ENCODE data around the gene HELT.
"Not testable (repeated sequence)": the region's sequence is repeated elsewhere in the genome, so short reads cannot be mapped to it uniquely, and the experiment has no call there.

The HELT gene

DNA sequence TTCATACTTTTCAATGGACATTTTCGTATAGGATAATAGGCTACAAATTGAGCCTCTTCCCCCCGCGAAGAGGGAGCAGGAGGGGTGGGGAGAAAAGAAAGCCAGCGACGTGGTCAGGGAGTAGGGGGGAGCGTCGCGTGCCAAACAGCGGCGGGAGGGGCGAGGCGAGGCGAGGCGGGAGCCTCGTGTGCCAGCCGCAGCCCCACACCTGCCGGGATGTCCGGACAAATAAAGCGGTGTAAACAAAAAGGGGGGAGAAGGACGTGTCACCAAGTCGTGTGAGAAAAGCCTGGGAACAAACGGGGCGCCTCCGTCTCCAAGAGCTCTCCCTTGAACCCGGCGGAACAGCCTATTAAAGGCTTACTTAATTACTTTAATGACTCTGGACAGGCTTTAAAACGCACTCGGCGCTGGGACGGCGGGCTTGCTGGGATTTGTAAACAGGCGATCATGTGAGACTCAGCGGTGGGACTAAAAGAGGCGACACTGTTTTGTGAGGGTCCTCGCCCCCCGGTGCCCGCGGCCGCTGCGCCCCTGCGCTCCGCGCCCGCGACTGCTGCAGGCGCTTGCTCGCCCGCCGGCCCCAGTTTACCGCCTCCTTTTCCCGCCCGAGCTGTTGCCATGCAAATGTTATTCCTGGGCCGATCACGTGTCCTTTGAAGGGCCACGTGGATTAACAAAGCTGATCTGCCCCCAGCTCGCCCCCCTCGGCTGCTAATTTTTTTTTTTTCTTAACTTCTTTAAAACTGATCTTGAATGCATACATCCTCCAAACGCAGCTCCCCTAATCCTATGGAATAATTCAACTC lies at the start of gene HELT:
TSS of gene HELT (plus strand) at position 527 of the 809 bp plus-strand sequence. CDS start 439 bp downstream, outside the sequence.
- no peak within 1 kb of the TSS for H3K27ac ChIP-seq (ENCODE audit: low read depth, low read length)
- H3K4me3 ChIP-seq (ENCODE audit: low read depth in 1 of 5, low read length in 5 of 5) = no peak within 1 kb of the TSS
- peaks cover 51 to 82% (median 76%) of the 10 kb centered on the region in 5 donors for H3K27me3 ChIP-seq (ENCODE audit: control insufficient read depth in 5 of 5, insufficient read depth in 4 of 5, low read length in 5 of 5)
- no peaks in the 10 kb centered on the region for H3K36me3 ChIP-seq (ENCODE audit: control insufficient read depth in 5 of 5, insufficient read depth in 5 of 5, low read length in 5 of 5)
- H3K9me3 ChIP-seq (ENCODE audit: control insufficient read depth in 5 of 5, low read length in 5 of 5) = no peaks in the 10 kb centered on the region
- H3K9ac ChIP-seq (ENCODE audit: low read length in 5 of 5) = no peak within 1 kb of the TSS
- peaks cover 0 to 39% (median 23%) of the 10 kb centered on the region in 5 donors for H3K4me1 ChIP-seq (ENCODE audit: control insufficient read depth in 5 of 5, insufficient read depth in 5 of 5, low read length in 5 of 5)

DNA sequence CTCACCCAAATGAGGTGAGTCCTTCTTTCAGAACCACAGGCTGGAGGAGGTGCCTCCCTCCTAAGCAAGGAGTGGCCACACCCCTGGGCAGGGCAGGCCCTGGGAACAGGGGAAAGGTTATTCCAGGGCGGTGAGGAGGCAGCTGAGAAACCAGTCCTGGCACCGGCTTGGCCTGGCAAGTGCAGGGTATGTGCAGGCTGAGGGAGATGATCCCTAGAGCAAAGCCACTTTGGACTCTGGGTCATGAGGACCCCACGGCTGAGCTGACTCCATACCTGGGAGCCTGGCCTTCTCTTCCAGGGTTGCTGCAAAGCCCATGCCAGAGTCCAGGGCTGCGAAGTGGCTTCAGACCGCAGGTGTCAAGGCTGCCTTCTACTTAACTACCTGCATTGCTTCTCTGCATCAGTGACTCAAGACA lies 49.5 kb upstream of the HELT start:
- peaks cover 0 to 17% (median 10%) of the 10 kb centered on the region in 5 donors for H3K4me1 ChIP-seq (ENCODE audit: control insufficient read depth in 5 of 5, insufficient read depth in 5 of 5, low read length in 5 of 5)
- H3K27ac ChIP-seq (ENCODE audit: low read depth, low read length) = no peak overlapping the region
- H3K9me3 ChIP-seq (ENCODE audit: control insufficient read depth in 5 of 5, low read length in 5 of 5) = peaks cover 0 to 2% (median 0%) of the 10 kb centered on the region in 5 donors
- no peaks in the 10 kb centered on the region for H3K27me3 ChIP-seq (ENCODE audit: control insufficient read depth in 5 of 5, insufficient read depth in 4 of 5, low read length in 5 of 5)
- no peak overlapping the region for H3K9ac ChIP-seq (ENCODE audit: low read length in 5 of 5)
- H3K4me3 ChIP-seq (ENCODE audit: low read depth in 1 of 5, low read length in 5 of 5) = no peak overlapping the region
- no peaks in the 10 kb centered on the region for H3K36me3 ChIP-seq (ENCODE audit: control insufficient read depth in 5 of 5, insufficient read depth in 5 of 5, low read length in 5 of 5)

DNA sequence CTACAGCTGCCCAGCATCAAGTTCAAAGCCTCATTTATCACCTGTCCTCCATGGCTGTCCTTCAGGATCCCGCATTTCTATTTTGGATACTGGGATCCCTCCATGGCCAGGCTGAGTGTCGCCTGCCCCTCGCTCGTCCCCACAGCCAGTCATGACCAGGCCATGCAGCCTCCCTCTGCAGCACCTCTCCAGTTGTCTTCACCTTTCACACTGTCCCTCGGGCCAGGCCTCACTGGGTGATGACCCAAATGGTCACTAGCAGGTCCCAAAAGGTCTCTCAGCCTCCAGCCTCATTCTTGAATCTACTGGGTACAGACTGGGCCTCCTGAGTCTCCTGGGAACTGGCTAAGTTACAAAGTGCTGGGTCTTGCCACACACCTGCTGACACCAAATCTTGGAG lies 48.7 kb upstream of the HELT start:
- peaks cover 0 to 17% (median 10%) of the 10 kb centered on the region in 5 donors for H3K4me1 ChIP-seq (ENCODE audit: control insufficient read depth in 5 of 5, insufficient read depth in 5 of 5, low read length in 5 of 5)
- no peak overlapping the region for H3K4me3 ChIP-seq (ENCODE audit: low read depth in 1 of 5, low read length in 5 of 5)
- no peak overlapping the region for H3K9ac ChIP-seq (ENCODE audit: low read length in 5 of 5)
- peaks cover 0 to 2% (median 0%) of the 10 kb centered on the region in 5 donors for H3K9me3 ChIP-seq (ENCODE audit: control insufficient read depth in 5 of 5, low read length in 5 of 5)
- H3K27me3 ChIP-seq (ENCODE audit: control insufficient read depth in 5 of 5, insufficient read depth in 4 of 5, low read length in 5 of 5) = no peaks in the 10 kb centered on the region
- H3K27ac ChIP-seq (ENCODE audit: low read depth, low read length) = no peak overlapping the region
- no peaks in the 10 kb centered on the region for H3K36me3 ChIP-seq (ENCODE audit: control insufficient read depth in 5 of 5, insufficient read depth in 5 of 5, low read length in 5 of 5)

- Histone ChIP-seq H3K9me3 (ENCODE audit: control insufficient read depth in 5 of 5, low read length in 5 of 5) (peaks cover 0 to 2% (median 0%) of the 10 kb centered on the region in 5 donors), H3K9ac (ENCODE audit: low read length in 5 of 5) (no peak overlapping the region), H3K4me3 (ENCODE audit: low read depth in 1 of 5, low read length in 5 of 5) (no peak overlapping the region), H3K36me3 (ENCODE audit: control insufficient read depth in 5 of 5, insufficient read depth in 5 of 5, low read length in 5 of 5) (no peaks in the 10 kb centered on the region), H3K27me3 (ENCODE audit: control insufficient read depth in 5 of 5, insufficient read depth in 4 of 5, low read length in 5 of 5) (no peaks in the 10 kb centered on the region), H3K27ac (ENCODE audit: low read depth, low read length) (no peak overlapping the region), H3K4me1 (ENCODE audit: control insufficient read depth in 5 of 5, insufficient read depth in 5 of 5, low read length in 5 of 5) (peaks cover 0 to 20% (median 10%) of the 10 kb centered on the region in 5 donors)
Measured at GRCh38 chr4:184972991-184973390, 45.3 kb upstream of the HELT start.

DNA sequence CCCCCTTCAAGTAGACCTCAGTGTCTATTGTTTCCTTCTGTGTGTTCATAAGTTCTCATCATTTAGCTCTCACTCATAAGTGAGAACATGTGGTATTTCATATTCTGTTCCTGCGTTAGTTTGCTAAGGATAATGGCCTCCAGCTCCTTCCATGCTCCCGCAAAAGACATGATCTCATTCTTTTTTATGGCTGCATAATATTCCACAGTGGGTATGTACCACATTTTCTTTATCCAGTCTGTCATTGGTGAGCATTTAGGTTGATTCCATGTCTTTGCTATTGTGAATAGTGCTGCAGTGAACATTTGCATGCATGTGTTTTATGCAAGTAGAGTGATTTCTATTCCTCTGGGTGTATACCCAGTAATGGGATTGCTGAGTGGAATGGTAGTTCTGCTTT lies 41.9 kb upstream of the HELT start:
- H3K36me3 ChIP-seq (ENCODE audit: control insufficient read depth in 5 of 5, insufficient read depth in 5 of 5, low read length in 5 of 5); H3K4me3 ChIP-seq (ENCODE audit: low read depth in 1 of 5, low read length in 5 of 5); H3K9ac ChIP-seq (ENCODE audit: low read length in 5 of 5); H3K9me3 ChIP-seq (ENCODE audit: control insufficient read depth in 5 of 5, low read length in 5 of 5); H3K27ac ChIP-seq (ENCODE audit: low read depth, low read length); H3K27me3 ChIP-seq (ENCODE audit: control insufficient read depth in 5 of 5, insufficient read depth in 4 of 5, low read length in 5 of 5): not testable (repeated sequence)
- peaks cover 0 to 16% (median 0%) of the 10 kb centered on the region in 5 donors for H3K4me1 ChIP-seq (ENCODE audit: control insufficient read depth in 5 of 5, insufficient read depth in 5 of 5, low read length in 5 of 5)

GRCh38 chr4:184977747-184978146 lies 40.5 kb upstream of the HELT start:
- Histone ChIP-seq H3K36me3 (ENCODE audit: control insufficient read depth in 5 of 5, insufficient read depth in 5 of 5, low read length in 5 of 5) (no peaks in the 10 kb centered on the region), H3K4me1 (ENCODE audit: control insufficient read depth in 5 of 5, insufficient read depth in 5 of 5, low read length in 5 of 5) (peaks cover 0 to 16% (median 0%) of the 10 kb centered on the region in 5 donors), H3K9me3 (ENCODE audit: control insufficient read depth in 5 of 5, low read length in 5 of 5) (no peaks in the 10 kb centered on the region), H3K9ac (ENCODE audit: low read length in 5 of 5) (no peak overlapping the region), H3K27ac (ENCODE audit: low read depth, low read length) (no peak overlapping the region), H3K27me3 (ENCODE audit: control insufficient read depth in 5 of 5, insufficient read depth in 4 of 5, low read length in 5 of 5) (peaks cover 0 to 3% (median 0%) of the 10 kb centered on the region in 5 donors), H3K4me3 (ENCODE audit: low read depth in 1 of 5, low read length in 5 of 5) (no peak overlapping the region)

DNA sequence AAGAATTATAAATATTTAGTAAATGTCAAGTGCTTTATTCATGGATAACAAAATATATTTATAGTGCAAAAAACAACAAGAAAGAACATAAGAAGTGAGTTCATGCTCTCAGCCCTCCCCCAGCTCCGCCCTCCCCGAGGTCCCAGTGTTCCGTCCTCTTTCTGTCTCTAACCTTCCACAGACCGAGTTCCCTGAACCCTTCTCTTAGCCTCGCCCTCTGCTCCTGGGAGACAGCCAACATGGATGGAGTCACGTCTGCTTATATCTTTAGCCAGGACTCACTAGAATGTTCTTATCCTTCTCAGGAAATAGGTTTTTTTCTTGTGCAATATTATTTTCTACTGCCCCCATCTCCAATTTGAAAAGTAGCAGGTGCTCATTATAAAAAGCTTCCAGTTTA lies 40.1 kb upstream of the HELT start:
- H3K4me3 ChIP-seq (ENCODE audit: low read depth in 1 of 5, low read length in 5 of 5) = no peak overlapping the region

DNA sequence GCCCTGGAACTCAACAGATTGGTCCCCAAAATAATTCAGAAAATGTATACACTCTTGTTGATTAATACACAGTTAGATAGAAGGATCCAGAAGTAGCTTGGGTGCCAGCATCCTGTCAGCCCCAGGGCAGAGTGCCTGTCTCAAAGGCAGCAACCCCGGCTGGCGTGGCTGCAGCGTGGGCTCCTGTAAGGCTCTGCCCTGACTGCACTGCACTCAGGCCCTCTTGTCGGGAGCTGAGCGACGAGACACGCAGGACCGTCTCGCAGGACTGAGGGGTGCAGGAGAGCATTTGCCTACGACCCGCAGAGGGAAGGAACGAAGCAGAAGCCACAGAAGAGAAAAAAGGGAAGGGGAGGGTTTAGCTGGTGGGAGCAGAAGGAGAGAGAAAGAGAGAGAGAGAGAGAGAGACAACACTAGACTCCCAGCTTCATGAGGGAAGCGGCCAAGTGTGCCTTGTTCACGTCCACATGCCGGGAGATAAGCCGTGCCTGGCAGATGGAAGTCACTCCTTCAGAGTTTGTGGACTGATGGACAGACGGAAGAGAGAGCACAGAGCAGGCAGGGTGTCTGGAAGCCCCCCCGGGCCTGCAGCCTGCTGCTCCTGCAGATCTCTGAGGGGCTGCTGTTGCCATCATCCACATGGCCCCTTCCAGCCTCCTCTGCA lies 38.7 kb upstream of the HELT start:
- Histone ChIP-seq H3K27ac (ENCODE audit: low read depth, low read length) (no peak overlapping the region), H3K9me3 (ENCODE audit: control insufficient read depth in 5 of 5, low read length in 5 of 5) (no peaks in the 10 kb centered on the region), H3K27me3 (ENCODE audit: control insufficient read depth in 5 of 5, insufficient read depth in 4 of 5, low read length in 5 of 5) (peaks cover 0 to 3% (median 0%) of the 10 kb centered on the region in 5 donors), H3K4me1 (ENCODE audit: control insufficient read depth in 5 of 5, insufficient read depth in 5 of 5, low read length in 5 of 5) (peaks cover 0 to 23% (median 10%) of the 10 kb centered on the region in 5 donors), H3K36me3 (ENCODE audit: control insufficient read depth in 5 of 5, insufficient read depth in 5 of 5, low read length in 5 of 5) (no peaks in the 10 kb centered on the region), H3K9ac (ENCODE audit: low read length in 5 of 5) (no peak overlapping the region), H3K4me3 (ENCODE audit: low read depth in 1 of 5, low read length in 5 of 5) (no peak overlapping the region)

More for the DNA sequence above, 40.1 kb upstream of the HELT start:
- no peak overlapping the region for H3K9ac ChIP-seq (ENCODE audit: low read length in 5 of 5)
- peaks cover 0 to 17% (median 1%) of the 10 kb centered on the region in 5 donors for H3K4me1 ChIP-seq (ENCODE audit: control insufficient read depth in 5 of 5, insufficient read depth in 5 of 5, low read length in 5 of 5)
- no peak overlapping the region for H3K27ac ChIP-seq (ENCODE audit: low read depth, low read length)
- H3K36me3 ChIP-seq (ENCODE audit: control insufficient read depth in 5 of 5, insufficient read depth in 5 of 5, low read length in 5 of 5) = no peaks in the 10 kb centered on the region
- H3K9me3 ChIP-seq (ENCODE audit: control insufficient read depth in 5 of 5, low read length in 5 of 5) = no peaks in the 10 kb centered on the region
- H3K27me3 ChIP-seq (ENCODE audit: control insufficient read depth in 5 of 5, insufficient read depth in 4 of 5, low read length in 5 of 5) = peaks cover 0 to 3% (median 0%) of the 10 kb centered on the region in 5 donors

GRCh38 chr4:184980261-184980660 lies 38.0 kb upstream of the HELT start:
- Histone ChIP-seq H3K4me1 (ENCODE audit: control insufficient read depth in 5 of 5, insufficient read depth in 5 of 5, low read length in 5 of 5) (peaks cover 0 to 23% (median 10%) of the 10 kb centered on the region in 5 donors), H3K36me3 (ENCODE audit: control insufficient read depth in 5 of 5, insufficient read depth in 5 of 5, low read length in 5 of 5) (no peaks in the 10 kb centered on the region), H3K27ac (ENCODE audit: low read depth, low read length) (no peak overlapping the region), H3K4me3 (ENCODE audit: low read depth in 1 of 5, low read length in 5 of 5) (no peak overlapping the region), H3K9me3 (ENCODE audit: control insufficient read depth in 5 of 5, low read length in 5 of 5) (no peaks in the 10 kb centered on the region), H3K9ac (ENCODE audit: low read length in 5 of 5) (no peak overlapping the region), H3K27me3 (ENCODE audit: control insufficient read depth in 5 of 5, insufficient read depth in 4 of 5, low read length in 5 of 5) (peaks cover 0 to 3% (median 0%) of the 10 kb centered on the region in 5 donors)

All from subcutaneous abdominal adipose tissue (tissue), 5 donors.